Liver (tissue), 9 donors: ENCODE data around the gene PTPRN2. TPM values are rescaled to one million over a fixed set of nuclear protein-coding genes. Genes with fewer than 3 reads are reported as not detected.

Source experiments
- DNase-seq: peaks from one replicate; pipeline ENCODE4 v3.0.0-alpha.2; 2017; ENCODE audit warnings: low spot score
- H3K27ac ChIP-seq, 2 donors: one replicate each; pipeline ENCODE4 v1.7.0; 2013; ENCODE audit warnings: inconsistent platforms in 2 of 2, low read length in 2 of 2, control low read depth in 1 of 2, low read depth in 1 of 2, mild to moderate bottlenecking in 1 of 2
- H3K27me3 ChIP-seq, 4 donors: one replicate each; pipeline versions ENCODE4 v1.6.1 to v1.7.0; 2013; ENCODE audit warnings: low read length in 3 of 4, inconsistent platforms in 1 of 4, mild to moderate bottlenecking in 1 of 4, moderate library complexity in 1 of 4; ENCODE audit not compliant: control insufficient read depth in 4 of 4, insufficient read depth in 4 of 4
- H3K36me3 ChIP-seq, 4 donors: one replicate each; pipeline versions ENCODE4 v1.6.1 to v1.7.0; 2013; ENCODE audit warnings: low read length in 3 of 4, mild to moderate bottlenecking in 3 of 4, low read depth in 1 of 4, moderate library complexity in 1 of 4; ENCODE audit not compliant: control insufficient read depth in 4 of 4, insufficient read depth in 3 of 4
- H3K4me1 ChIP-seq, 4 donors: one replicate each; pipeline versions ENCODE4 v1.6.1 to v1.7.0; 2013; ENCODE audit warnings: low read length in 3 of 4, mild to moderate bottlenecking in 3 of 4, moderate library complexity in 1 of 4; ENCODE audit not compliant: control insufficient read depth in 4 of 4, insufficient read depth in 4 of 4
- H3K4me3 ChIP-seq, 3 donors: one replicate each; pipeline versions ENCODE4 v1.6.1 to v1.7.0; 2013; ENCODE audit warnings: low read length in 3 of 3, control low read depth in 1 of 3, low read depth in 1 of 3, mild to moderate bottlenecking in 1 of 3
- H3K9ac ChIP-seq, 2 donors: one replicate each; pipeline ENCODE4 v1.7.0; 2013; ENCODE audit warnings: low read length in 2 of 2, mild to moderate bottlenecking in 2 of 2, moderate library complexity in 2 of 2, control low read depth in 1 of 2, low read depth in 1 of 2
- H3K9me3 ChIP-seq, 4 donors: one replicate each; pipeline versions ENCODE4 v1.6.1 to v1.7.0; 2013; ENCODE audit warnings: low read length in 3 of 4; ENCODE audit not compliant: control insufficient read depth in 4 of 4
- CTCF ChIP-seq: fragments of 150-350 bp; IDR thresholded peaks from 2 replicates; pipeline ENCODE4 v1.5.1; 2017; ENCODE audit warnings: improper control_type of control experiment, low read depth, low read length; ENCODE audit not compliant: missing input control
- EGR1 ChIP-seq, 2 donors: IDR thresholded peaks; 2 replicates each; pipeline ENCODE4 v1.6.1; 2016 to 2018; ENCODE audit warnings: antibody characterized with exemption in 2 of 2, low read depth in 2 of 2
- FOXA1 ChIP-seq: IDR thresholded peaks from 2 replicates; pipeline ENCODE4 v1.6.1; 2016; ENCODE audit warnings: antibody characterized with exemption
- FOXA2 ChIP-seq: IDR thresholded peaks from 2 replicates; pipeline ENCODE4 v1.6.1; 2016; ENCODE audit warnings: antibody characterized with exemption
- GABPA ChIP-seq, 2 donors: IDR thresholded peaks in 1 of 2; conservative IDR thresholded peaks in 1 of 2; 2 replicates each; pipeline ENCODE4 v1.6.1; 2016; ENCODE audit warnings: antibody characterized with exemption in 2 of 2, mild to moderate bottlenecking in 1 of 2, moderate library complexity in 1 of 2
- HNF4A ChIP-seq, 2 donors: conservative IDR thresholded peaks; 2 replicates each; pipeline ENCODE4 v1.6.1; 2016; ENCODE audit warnings: antibody characterized with exemption in 2 of 2, mild to moderate bottlenecking in 2 of 2
- HNF4G ChIP-seq: IDR thresholded peaks from 2 replicates; pipeline ENCODE4 v1.6.1; 2016; ENCODE audit warnings: antibody characterized with exemption
- JUND ChIP-seq, 2 donors: IDR thresholded peaks; 2 replicates each; pipeline ENCODE4 v1.6.1; 2016; ENCODE audit warnings: antibody characterized with exemption in 2 of 2
- NR2F2 ChIP-seq: IDR thresholded peaks from 2 replicates; pipeline ENCODE4 v1.6.1; 2016; ENCODE audit warnings: antibody characterized with exemption
- RAD21 ChIP-seq, 2 donors: IDR thresholded peaks; 2 replicates each; pipeline ENCODE4 v1.6.1; 2016; ENCODE audit warnings: antibody characterized with exemption in 2 of 2, mild to moderate bottlenecking in 2 of 2
- REST ChIP-seq: IDR thresholded peaks from 2 replicates; pipeline ENCODE4 v1.6.1; 2016; ENCODE audit warnings: antibody characterized with exemption, mild to moderate bottlenecking
- RXRA ChIP-seq, 2 donors: IDR thresholded peaks; 2 replicates each; pipeline ENCODE4 v1.6.1; 2017 to 2018; ENCODE audit warnings: antibody characterized with exemption in 2 of 2, mild to moderate bottlenecking in 1 of 2
- SP1 ChIP-seq: IDR thresholded peaks from 2 replicates; pipeline ENCODE4 v1.6.1; 2018; ENCODE audit warnings: antibody characterized with exemption, mild to moderate bottlenecking
- TAF1 ChIP-seq: conservative IDR thresholded peaks from 2 replicates; pipeline ENCODE4 v1.6.1; 2016; ENCODE audit warnings: antibody characterized with exemption, mild to moderate bottlenecking
- YY1 ChIP-seq: IDR thresholded peaks from 2 replicates; pipeline ENCODE4 v1.6.1; 2016; ENCODE audit warnings: antibody characterized with exemption, mild to moderate bottlenecking
- ZBTB33 ChIP-seq: IDR thresholded peaks from 2 replicates; pipeline ENCODE4 v1.6.1; 2016; ENCODE audit warnings: antibody characterized with exemption
- WGBS: extraction: QIAGEN DNeasy Blood & Tissue Kit; methylation state at CpG from one replicate; pipeline ENCODE4 v1.1.7; 2013; 5-methylcytosine and 5-hydroxymethylcytosine counted together
- polyA plus RNA-seq, 2 donors: library from polyadenylated mRNA; stranded (reverse) in 1 of 2; unstranded in 1 of 2; fragments of 200-250 nt in 1 of 2; fragments of >200 nt in 1 of 2; fragmentation: Nextera tagmentation in 1 of 2; extraction: Ambion mirVana in 1 of 2; gene quantifications; one replicate each; pipeline versions ENCODE4 v1.2.1 to v1.2.3, GENCODE V29; 2013 to 2015
- total RNA-seq, 2 donors: library from RNA; depleted of rRNA; stranded (reverse); fragments of >200 nt; gene quantifications; one replicate each; pipeline ENCODE4 v1.2.3, GENCODE V29; 2014
- TF ChIP-seq, protein P1 (sequence below): IDR thresholded peaks from 2 replicates; pipeline ENCODE4 v1.6.1; 2016; ENCODE audit warnings: antibody characterized with exemption
- TF ChIP-seq, protein P2 (sequence below): IDR thresholded peaks from 2 replicates; pipeline ENCODE4 v1.6.1; 2016; ENCODE audit warnings: antibody characterized with exemption
- donor health status: healthy.
- donor health status: healthy.
- donor health status: healthy.
- donor health status: healthy.
- donor health status: healthy.

The PTPRN2 gene
- total and polyA plus RNA-seq, 4 donors, result 0.75 to 1.9 (median 1.1) TPM

GRCh38 chr7:158139499-158139898 is 448.1 kb downstream of the PTPRN2 start:
- TF ChIP-seq RXRA (IDR thresholded peaks at IDR 0.05), result no peak
- TF ChIP-seq GABPA (IDR thresholded peaks at IDR 0.05 in 1 of 2, conservative IDR thresholded peaks at IDR 0.05 in 1 of 2), result no peak
- no peak for TF ChIP-seq HNF4G
- no peak for TF ChIP-seq NR2F2
- TF ChIP-seq EGR1 (IDR thresholded peaks at IDR 0.05; ENCODE audit: low read depth in 2 of 2), result no peak
- H3K27me3 ChIP-seq, result peaks cover 0 to 5% (median 0%) of the 10 kb centered on the region in 4 donors
- H3K36me3 ChIP-seq, result no peaks in the 10 kb centered on the region
- H3K27ac ChIP-seq, result no peak overlapping the region
- no peak for DNase-seq
- WGBS, result 85% methylated on average over 10 of the region's 10 CpGs
- H3K9me3 ChIP-seq, result peaks cover 0 to 6% (median 1%) of the 10 kb centered on the region in 4 donors
- no peak overlapping the region for H3K9ac ChIP-seq
- H3K4me3 ChIP-seq, result no peak overlapping the region
- no peaks in the 10 kb centered on the region for H3K4me1 ChIP-seq

DNA sequence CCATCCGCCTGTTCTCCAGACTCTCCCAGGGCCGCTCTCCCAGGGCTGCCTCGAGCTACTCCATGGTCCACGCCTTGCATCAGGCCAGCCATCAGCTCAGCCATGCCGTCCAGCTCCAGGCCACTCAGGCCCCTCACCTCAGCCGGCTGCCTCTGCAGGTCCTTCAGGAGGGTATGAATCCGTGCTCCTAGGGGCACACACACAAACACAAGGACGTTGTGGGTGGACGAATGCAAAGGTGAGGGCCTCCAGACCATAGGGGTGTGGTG is 449.4 kb downstream of the PTPRN2 start:
- H3K9ac ChIP-seq, result no peak overlapping the region
- no peaks in the 10 kb centered on the region for H3K4me1 ChIP-seq
- TF ChIP-seq HNF4G, result no peak
- no peak for TF ChIP-seq RAD21 (IDR thresholded peaks at IDR 0.05)
- no peak for TF ChIP-seq FOXA1
- TF ChIP-seq REST, result no peak
- TF ChIP-seq, protein P1, sequence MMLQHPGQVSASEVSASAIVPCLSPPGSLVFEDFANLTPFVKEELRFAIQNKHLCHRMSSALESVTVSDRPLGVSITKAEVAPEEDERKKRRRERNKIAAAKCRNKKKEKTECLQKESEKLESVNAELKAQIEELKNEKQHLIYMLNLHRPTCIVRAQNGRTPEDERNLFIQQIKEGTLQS, result no peak
- no peak for TF ChIP-seq FOXA2
- no peak for TF ChIP-seq TAF1
- TF ChIP-seq NR2F2, result no peak
- TF ChIP-seq HNF4A (conservative IDR thresholded peaks at IDR 0.05), result no peak
- TF ChIP-seq SP1, result no peak
- TF ChIP-seq, protein P2, sequence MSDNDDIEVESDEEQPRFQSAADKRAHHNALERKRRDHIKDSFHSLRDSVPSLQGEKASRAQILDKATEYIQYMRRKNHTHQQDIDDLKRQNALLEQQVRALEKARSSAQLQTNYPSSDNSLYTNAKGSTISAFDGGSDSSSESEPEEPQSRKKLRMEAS, result no peak
- TF ChIP-seq JUND (IDR thresholded peaks at IDR 0.05), result no peak
- TF ChIP-seq CTCF, result no peak
- TF ChIP-seq GABPA (IDR thresholded peaks at IDR 0.05 in 1 of 2, conservative IDR thresholded peaks at IDR 0.05 in 1 of 2), result no peak
- TF ChIP-seq EGR1 (IDR thresholded peaks at IDR 0.05; ENCODE audit: low read depth in 2 of 2), result no peak
- no peak for TF ChIP-seq ZBTB33
- TF ChIP-seq RXRA (IDR thresholded peaks at IDR 0.05), result no peak
- TF ChIP-seq YY1, result no peak
- H3K9me3 ChIP-seq, result peaks cover 0 to 6% (median 1%) of the 10 kb centered on the region in 4 donors
- WGBS, result 86% methylated on average over 9 of the region's 9 CpGs
- no peaks in the 10 kb centered on the region for H3K36me3 ChIP-seq
- H3K27ac ChIP-seq, result no peak overlapping the region
- H3K27me3 ChIP-seq, result peaks cover 0 to 5% (median 0%) of the 10 kb centered on the region in 4 donors
- no peak for DNase-seq
- no peak overlapping the region for H3K4me3 ChIP-seq
